Bronchial epithelial cell (primary cell): ENCODE data around the gene PRL. TPM values are rescaled to one million over a fixed set of nuclear protein-coding genes. Genes with fewer than 3 reads are reported as not detected.

ENCODE experiments used
- DNase-seq: peaks from one replicate; pipeline ENCODE4 v3.0.0-alpha.2; 2010; ENCODE audit warnings: low read depth
- FAIRE-seq: peaks from 2 replicates; lab custom pipeline; 2011; peaks lifted over from hg19 to GRCh38; lab: Jason Lieb, UNC
- H3K27me3 ChIP-seq: 2 replicates; pipeline ENCODE4 v1.5.1; 2011; ENCODE audit warnings: low read length; ENCODE audit not compliant: control insufficient read depth, insufficient read depth
- H3K36me3 ChIP-seq: 2 replicates; pipeline ENCODE4 v1.5.1; 2011; ENCODE audit warnings: low read length; ENCODE audit not compliant: control insufficient read depth, insufficient read depth
- H3K4me3 ChIP-seq: 2 replicates; pipeline ENCODE4 v1.5.1; 2011; ENCODE audit warnings: mild to moderate bottlenecking, low read depth, low read length, control low read depth
- CTCF ChIP-seq: IDR thresholded peaks from 2 replicates; pipeline ENCODE4 v1.5.1; 2011; ENCODE audit warnings: mild to moderate bottlenecking, moderate library complexity, low read length, control low read depth, inconsistent platforms; ENCODE audit not compliant: insufficient read depth, severe bottlenecking
- total RNA-seq: library from RNA; depleted of rRNA; stranded (reverse); fragments of >200 nt; gene quantifications from 2 replicates; pipeline ENCODE4 v1.2.1, GENCODE V29; 2014

Gene PRL
- total RNA-seq, 1 donor from 2014 or later = not detected

GRCh38 chr6:22281341-22282085, 15.3 kb downstream of the PRL start:
- H3K36me3 ChIP-seq = no peaks in the 10 kb centered on the region
- TF ChIP-seq CTCF = no peak
- no peaks in the 10 kb centered on the region for H3K27me3 ChIP-seq
- no peak for DNase-seq
- H3K4me3 ChIP-seq = no peak overlapping the region
- FAIRE-seq = no peak

GRCh38 chr6:22279427-22279826, 17.4 kb downstream of the PRL start:
- no peak overlapping the region for H3K4me3 ChIP-seq
- no peak for TF ChIP-seq CTCF
- no peaks in the 10 kb centered on the region for H3K36me3 ChIP-seq
- H3K27me3 ChIP-seq = no peaks in the 10 kb centered on the region
- FAIRE-seq (no peak), DNase-seq (no peak)

GRCh38 chr6:22271081-22271480, 25.8 kb downstream of the PRL start:
- no peak for FAIRE-seq
- Histone ChIP-seq H3K27me3 (no peaks in the 10 kb centered on the region), H3K36me3 (no peaks in the 10 kb centered on the region), H3K4me3 (no peak overlapping the region)
- TF ChIP-seq CTCF = no peak
- DNase-seq = no peak

- FAIRE-seq = no peak
- Histone ChIP-seq H3K36me3 (no peaks in the 10 kb centered on the region), H3K4me3 (no peak overlapping the region), H3K27me3 (no peaks in the 10 kb centered on the region)
- TF ChIP-seq CTCF = no peak
- DNase-seq = no peak
These were observed 33.1 kb downstream of the PRL start for GRCh38 chr6:22263748-22264147.

GRCh38 chr6:22254886-22255285, 42.0 kb downstream of the PRL start:
- Histone ChIP-seq H3K36me3 (no peaks in the 10 kb centered on the region), H3K4me3 (no peak overlapping the region), H3K27me3 (no peaks in the 10 kb centered on the region)
- FAIRE-seq = no peak
- no peak for TF ChIP-seq CTCF
- no peak for DNase-seq
